Activated B cell treated with CpG ODN at 0.5 μM for 24 hours (primary cell): Measurements from ENCODE around the gene FRMD6. TPM values are rescaled to one million over a fixed set of nuclear protein-coding genes. Genes with fewer than 3 reads are reported as not detected.
"Not testable (repeated sequence)": the region's sequence is repeated elsewhere in the genome, so short reads cannot be mapped to it uniquely, and the experiment has no call there.

ENCODE experiments used
- ATAC-seq: fragments of 200-7000 bp; cut with Tn5 transposase; one replicate; pipeline ENCODE4 v1.10.0; 2021; ENCODE audit warnings: low read depth, mild to moderate bottlenecking, moderate library complexity
- CTCF ChIA-PET: fragments of 350-600 bp; sonication (Branson Sonifier 250); formaldehyde crosslinking; loops from one replicate; lab custom pipeline; 2021; ENCODE audit warnings: antibody characterized with exemption; lab: Charles Lee
- POLR2A ChIA-PET: fragments of 350-600 bp; sonication (Branson Sonifier 250); formaldehyde crosslinking; loops from one replicate; lab custom pipeline; 2021; ENCODE audit warnings: antibody characterized with exemption; lab: Charles Lee
- DNase-seq: peaks from one replicate; pipeline ENCODE4 v3.0.0; 2022
- H3K27ac Mint-ChIP-seq: one replicate; pipeline ENCODE4 v1.8.0; 2020; ENCODE audit warnings: mixed read lengths
- H3K27me3 Mint-ChIP-seq: one replicate; pipeline ENCODE4 v1.8.0; 2021; ENCODE audit warnings: mixed read lengths
- H3K36me3 Mint-ChIP-seq: one replicate; pipeline ENCODE4 v1.8.0; 2021; ENCODE audit warnings: low read depth, mixed read lengths
- H3K4me1 Mint-ChIP-seq: one replicate; pipeline ENCODE4 v1.8.0; 2021; ENCODE audit warnings: mixed read lengths
- H3K4me3 Mint-ChIP-seq: one replicate; pipeline ENCODE4 v1.8.0; 2020; ENCODE audit warnings: mild to moderate bottlenecking, mixed read lengths
- H3K9me3 Mint-ChIP-seq: one replicate; pipeline ENCODE4 v1.8.0; 2020; ENCODE audit warnings: mixed read lengths
- intact Hi-C: fragments of 100-400 bp; cut with micrococcal nuclease; formaldehyde crosslinking; loops from one replicate; pipeline ENCODE4 v1.15.1; 2024
- total RNA-seq: library from RNA; stranded (reverse); gene quantifications from 2 replicates; pipeline ENCODE4 v1.2.3, GENCODE V29; 2022
- TF ChIP-seq, protein P1 (sequence below): fragments of 200-600 bp; IDR thresholded peaks from one replicate; pipeline ENCODE4 v1.8.0; 2022; ENCODE audit warnings: antibody characterized with exemption, mild to moderate bottlenecking

Gene FRMD6
- total RNA-seq, 1 donor from 2014 or later: 0.33 TPM

DNA sequence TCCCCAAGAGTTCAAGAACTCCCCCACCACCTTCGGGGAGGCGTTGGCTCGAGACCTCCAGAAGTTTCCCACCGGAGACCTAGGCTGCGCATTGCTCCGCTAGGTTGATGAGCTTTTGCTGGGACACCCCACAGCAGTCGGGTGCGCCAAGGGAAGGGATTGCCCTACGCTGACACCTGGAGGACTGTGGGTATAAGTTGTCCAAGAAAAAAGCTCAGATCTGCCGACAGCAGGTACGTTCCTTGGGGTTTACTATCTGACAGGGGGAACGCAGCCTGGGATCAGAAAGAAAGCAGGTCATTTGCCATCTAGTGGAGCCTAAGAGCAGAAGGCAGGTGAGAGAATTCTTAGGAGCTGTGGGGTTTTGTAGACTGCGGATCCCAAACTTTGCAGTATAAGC is 98.8 kb downstream of the FRMD6 start:
- Mint-ChIP-seq H3K9me3 (no peaks in the 10 kb centered on the region), H3K4me1 (no peaks in the 10 kb centered on the region), H3K36me3 (no peaks in the 10 kb centered on the region), H3K27ac (no peak overlapping the region), H3K27me3 (peaks cover 3% of the 10 kb centered on the region), H3K4me3 (no peak overlapping the region)
- intact Hi-C loops: no loop called here
- TF ChIP-seq, protein P1, sequence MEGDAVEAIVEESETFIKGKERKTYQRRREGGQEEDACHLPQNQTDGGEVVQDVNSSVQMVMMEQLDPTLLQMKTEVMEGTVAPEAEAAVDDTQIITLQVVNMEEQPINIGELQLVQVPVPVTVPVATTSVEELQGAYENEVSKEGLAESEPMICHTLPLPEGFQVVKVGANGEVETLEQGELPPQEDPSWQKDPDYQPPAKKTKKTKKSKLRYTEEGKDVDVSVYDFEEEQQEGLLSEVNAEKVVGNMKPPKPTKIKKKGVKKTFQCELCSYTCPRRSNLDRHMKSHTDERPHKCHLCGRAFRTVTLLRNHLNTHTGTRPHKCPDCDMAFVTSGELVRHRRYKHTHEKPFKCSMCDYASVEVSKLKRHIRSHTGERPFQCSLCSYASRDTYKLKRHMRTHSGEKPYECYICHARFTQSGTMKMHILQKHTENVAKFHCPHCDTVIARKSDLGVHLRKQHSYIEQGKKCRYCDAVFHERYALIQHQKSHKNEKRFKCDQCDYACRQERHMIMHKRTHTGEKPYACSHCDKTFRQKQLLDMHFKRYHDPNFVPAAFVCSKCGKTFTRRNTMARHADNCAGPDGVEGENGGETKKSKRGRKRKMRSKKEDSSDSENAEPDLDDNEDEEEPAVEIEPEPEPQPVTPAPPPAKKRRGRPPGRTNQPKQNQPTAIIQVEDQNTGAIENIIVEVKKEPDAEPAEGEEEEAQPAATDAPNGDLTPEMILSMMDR: no peak
- POLR2A ChIA-PET: no interaction called here
- no peak for ATAC-seq
- DNase-seq: no peak
- CTCF ChIA-PET: no interaction called here

- DNase-seq, H3K27me3 Mint-ChIP-seq, POLR2A ChIA-PET, H3K4me3 Mint-ChIP-seq, H3K36me3 Mint-ChIP-seq, intact Hi-C loops, ATAC-seq, H3K4me1 Mint-ChIP-seq, H3K27ac Mint-ChIP-seq, H3K9me3 Mint-ChIP-seq: not testable (repeated sequence)
- CTCF ChIA-PET: interaction anchor here (0.9 kb wide), 1 partner anchor 28 kb away, joined by 3 read pairs; no protein-coding TSS in a partner anchor
Measured at GRCh38 chr14:51751611-51752345, 100.1 kb downstream of the FRMD6 start.

DNA sequence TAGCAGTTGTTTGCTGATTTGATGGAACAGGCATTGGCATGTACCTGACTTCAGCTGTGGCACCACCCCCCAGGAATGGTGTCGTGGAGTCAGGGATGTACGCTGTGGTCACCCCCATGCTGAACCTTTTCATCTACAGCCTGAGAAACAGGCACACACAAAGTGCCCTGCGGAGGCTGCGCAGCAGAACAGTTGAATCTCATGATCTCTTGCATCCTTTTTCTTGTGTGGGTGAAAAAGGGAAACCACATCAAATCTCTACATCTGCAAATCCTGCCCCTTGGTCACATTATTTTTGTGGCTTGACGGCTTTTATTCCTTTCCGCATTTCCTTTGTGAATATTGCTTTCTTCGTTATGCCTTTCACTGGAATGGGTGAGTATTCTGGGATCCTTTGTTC is 106.0 kb downstream of the FRMD6 start:
- H3K27me3 Mint-ChIP-seq, CTCF ChIA-PET, ATAC-seq: not testable (repeated sequence)

GRCh38 chr14:51759950-51760349 is 108.2 kb downstream of the FRMD6 start:
- POLR2A ChIA-PET: no interaction called here
- Mint-ChIP-seq H3K27me3 (peaks cover 15% of the 10 kb centered on the region), H3K27ac (no peak overlapping the region), H3K9me3 (no peaks in the 10 kb centered on the region), H3K4me1 (no peaks in the 10 kb centered on the region), H3K4me3 (no peak overlapping the region), H3K36me3 (no peaks in the 10 kb centered on the region)
- ATAC-seq (no peak), DNase-seq (no peak)
- TF ChIP-seq, protein P1: no peak
- intact Hi-C loops: no loop called here
- CTCF ChIA-PET: no interaction called here

More for the DNA sequence above, 106.0 kb downstream of the FRMD6 start:
- H3K4me3 Mint-ChIP-seq, DNase-seq, POLR2A ChIA-PET, intact Hi-C loops, H3K4me1 Mint-ChIP-seq, H3K27ac Mint-ChIP-seq, H3K9me3 Mint-ChIP-seq, H3K36me3 Mint-ChIP-seq: not testable (repeated sequence)

- H3K27ac Mint-ChIP-seq, ATAC-seq, H3K9me3 Mint-ChIP-seq, H3K4me1 Mint-ChIP-seq, H3K36me3 Mint-ChIP-seq, DNase-seq, intact Hi-C loops, H3K4me3 Mint-ChIP-seq, POLR2A ChIA-PET, CTCF ChIA-PET: not testable (repeated sequence)
- H3K27me3 Mint-ChIP-seq: peaks cover 30% of the 10 kb centered on the region
Measured at GRCh38 chr14:51765726-51766125, 114.0 kb downstream of the FRMD6 start.

DNA sequence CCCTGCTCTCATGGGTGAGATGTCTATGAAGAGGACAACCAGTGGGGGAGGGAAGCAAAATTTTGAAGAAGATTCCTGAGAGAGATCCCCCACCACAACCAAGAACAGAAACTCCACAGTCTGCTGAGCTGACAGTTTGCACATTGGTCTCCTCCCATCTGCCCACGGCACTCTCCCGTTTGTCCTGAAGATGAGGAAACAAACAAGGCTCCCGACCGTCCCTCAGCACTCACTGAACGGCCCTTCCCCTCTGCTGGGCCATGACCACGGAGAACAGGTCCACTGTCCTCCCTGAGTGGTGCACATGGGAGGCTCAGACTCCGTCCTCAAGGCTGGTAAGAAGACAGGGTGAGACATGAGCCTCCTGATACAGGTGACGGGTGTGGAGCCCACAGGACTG is 114.9 kb downstream of the FRMD6 start:
- H3K36me3 Mint-ChIP-seq, DNase-seq, POLR2A ChIA-PET, ATAC-seq, H3K9me3 Mint-ChIP-seq, H3K4me1 Mint-ChIP-seq, H3K27ac Mint-ChIP-seq, intact Hi-C loops, CTCF ChIA-PET, H3K4me3 Mint-ChIP-seq: not testable (repeated sequence)
- peaks cover 30% of the 10 kb centered on the region for H3K27me3 Mint-ChIP-seq

DNA sequence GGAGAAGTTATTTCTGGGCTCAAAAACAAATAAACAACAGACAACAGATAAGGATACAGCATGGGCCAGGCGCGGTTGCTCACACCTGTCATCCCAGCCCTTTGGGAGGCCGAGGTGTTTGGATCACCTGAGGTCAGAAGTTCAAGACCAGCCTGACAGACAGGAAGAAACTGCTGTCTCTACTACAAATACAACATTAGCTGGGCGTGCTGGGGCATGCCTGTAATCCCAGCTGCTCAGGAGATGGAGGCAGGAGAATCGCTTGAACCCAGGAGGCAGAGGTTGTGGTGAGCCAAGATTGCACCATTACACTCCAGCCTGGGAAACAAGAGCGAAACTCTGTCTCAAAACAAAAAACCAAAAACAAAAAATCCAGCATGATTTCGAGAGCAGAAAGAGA is 117.6 kb downstream of the FRMD6 start:
- intact Hi-C loops, DNase-seq, H3K4me1 Mint-ChIP-seq, H3K36me3 Mint-ChIP-seq, CTCF ChIA-PET, ATAC-seq, H3K27ac Mint-ChIP-seq, H3K9me3 Mint-ChIP-seq, POLR2A ChIA-PET, H3K4me3 Mint-ChIP-seq: not testable (repeated sequence)
- H3K27me3 Mint-ChIP-seq: peaks cover 22% of the 10 kb centered on the region
